Esophagus muscularis mucosa (tissue), 4 donors: Measurements from ENCODE around the gene ACOXL. TPM values are rescaled to one million over a fixed set of nuclear protein-coding genes. Genes with fewer than 3 reads are reported as not detected.

Experiments used
- DNase-seq: peaks from one replicate; pipeline ENCODE4 v3.0.0-alpha.2; 2017; ENCODE audit errors: extremely low spot score
- H3K27ac ChIP-seq, 4 donors: fragments of 200-600 bp; sonication (generic); replicated peaks in 1 of 4; 1 replicate in 3 of 4; 2 replicates in 1 of 4; pipeline ENCODE4 v1.5.1; 2016 to 2019; ENCODE audit warnings: mild to moderate bottlenecking in 1 of 4
- H3K27me3 ChIP-seq, 4 donors: fragments of 200-600 bp; sonication (generic); one replicate each; pipeline versions ENCODE4 v1.5.1 to v1.6.0; 2016 to 2019
- H3K36me3 ChIP-seq, 4 donors: fragments of 200-600 bp; sonication (generic); one replicate each; pipeline ENCODE4 v1.5.1; 2016 to 2019
- H3K4me1 ChIP-seq, 4 donors: fragments of 200-600 bp; sonication (generic); one replicate each; pipeline ENCODE4 v1.5.1; 2016 to 2019
- H3K4me3 ChIP-seq, 4 donors: fragments of 200-600 bp; sonication (generic); 1 replicate in 2 of 4; 2 replicates in 2 of 4; pipeline ENCODE4 v1.5.1; 2016 to 2019; ENCODE audit warnings: mild to moderate bottlenecking in 4 of 4, moderate library complexity in 1 of 4
- H3K9me3 ChIP-seq, 4 donors: fragments of 200-600 bp; sonication (generic); 1 replicate in 3 of 4; 2 replicates in 1 of 4; pipeline ENCODE4 v1.5.1; 2016 to 2019
- CTCF ChIP-seq, 3 experiments: fragments of 200-600 bp in 2 of 3; fragments of 450-650 bp in 1 of 3; sonication (generic) in 2 of 3; IDR thresholded peaks; one replicate each; pipeline ENCODE4 v1.5.1; 2017 to 2019; ENCODE audit warnings: antibody characterized with exemption in 3 of 3, mild to moderate bottlenecking in 2 of 3, moderate library complexity in 1 of 3
- EP300 ChIP-seq: sonication (generic); formaldehyde crosslinking; IDR thresholded peaks from one replicate; pipeline ENCODE4 v1.6.1; 2017; ENCODE audit warnings: antibody characterized with exemption
- POLR2A ChIP-seq: fragments of 450-650 bp; IDR thresholded peaks from one replicate; pipeline ENCODE4 v1.6.1; 2017; ENCODE audit warnings: antibody characterized with exemption, moderate library complexity, mild to moderate bottlenecking, low read depth
- POLR2AphosphoS5 ChIP-seq, 2 donors: sonication (generic); formaldehyde crosslinking; IDR thresholded peaks; one replicate each; pipeline ENCODE4 v1.6.1; 2017; ENCODE audit warnings: antibody characterized with exemption in 2 of 2
- WGBS: methylation state at CpG from one replicate; pipeline ENCODE4 v1.1.5; 2018; 5-methylcytosine and 5-hydroxymethylcytosine counted together
- intact Hi-C: fragments of 100-400 bp; cut with DNase I; formaldehyde crosslinking; loops from one replicate; pipeline ENCODE4 v1.15.1; 2023
- total RNA-seq, 4 donors: library from RNA; depleted of rRNA; stranded (reverse); fragments of >200 nt; gene quantifications; one replicate each; pipeline versions ENCODE4 v1.1.0 to v1.2.1, GENCODE V29; 2016

The ACOXL gene
- total RNA-seq, 4 donors from 2014 or later: not detected

- WGBS: 75% methylated on average over 5 of the region's 5 CpGs
- TF ChIP-seq POLR2A (no peak), EP300 (no peak), POLR2AphosphoS5 (IDR thresholded peaks at IDR 0.05) (no peak), CTCF (IDR thresholded peaks at IDR 0.05) (no peak)
- peaks cover 0 to 8% (median 0%) of the 10 kb centered on the region in 4 donors for H3K27me3 ChIP-seq
- H3K4me3 ChIP-seq: no peak overlapping the region
- peak; percentile 80 for DNase-seq
- H3K4me1 ChIP-seq: no peaks in the 10 kb centered on the region
- H3K27ac ChIP-seq: no peak overlapping the region
- H3K9me3 ChIP-seq: no peaks in the 10 kb centered on the region
- intact Hi-C loops: no loop called here
- no peaks in the 10 kb centered on the region for H3K36me3 ChIP-seq
These were observed 307.4 kb downstream of the ACOXL start for GRCh38 chr2:111039628-111040383.

- intact Hi-C loops: no loop called here
- no peak overlapping the region for H3K4me3 ChIP-seq
- H3K27me3 ChIP-seq: peaks cover 0 to under 1% (median 0%) of the 10 kb centered on the region in 4 donors
- no peak overlapping the region for H3K27ac ChIP-seq
- DNase-seq: peak; percentile 74
- H3K4me1 ChIP-seq: no peaks in the 10 kb centered on the region
- H3K9me3 ChIP-seq: no peaks in the 10 kb centered on the region
- TF ChIP-seq POLR2A (no peak), POLR2AphosphoS5 (IDR thresholded peaks at IDR 0.05) (no peak), CTCF (IDR thresholded peaks at IDR 0.05) (no peak), EP300 (no peak)
- no peaks in the 10 kb centered on the region for H3K36me3 ChIP-seq
- WGBS: 95% methylated on average over 9 of the region's 12 CpGs
These were observed 309.2 kb downstream of the ACOXL start for GRCh38 chr2:111041398-111042202.

- H3K4me3 ChIP-seq: no peak overlapping the region
- H3K27ac ChIP-seq: no peak overlapping the region
- peak; percentile 89 for DNase-seq
- no peaks in the 10 kb centered on the region for H3K4me1 ChIP-seq
- intact Hi-C loops: no loop called here
- no peak for TF ChIP-seq POLR2A
- TF ChIP-seq POLR2AphosphoS5 (IDR thresholded peaks at IDR 0.05): no peak
- no peak for TF ChIP-seq EP300
- TF ChIP-seq CTCF (IDR thresholded peaks at IDR 0.05): no peak
- 90% methylated on average over 5 of the region's 6 CpGs for WGBS
- H3K36me3 ChIP-seq: no peaks in the 10 kb centered on the region
- H3K27me3 ChIP-seq: no peaks in the 10 kb centered on the region
- H3K9me3 ChIP-seq: no peaks in the 10 kb centered on the region
These were observed 309.9 kb downstream of the ACOXL start for GRCh38 chr2:111042261-111042660.

- peak; percentile 57 for DNase-seq
- WGBS: 85% methylated on average over 17 of the region's 20 CpGs
- no peak overlapping the region for H3K27ac ChIP-seq
- H3K9me3 ChIP-seq: no peaks in the 10 kb centered on the region
- H3K4me3 ChIP-seq: no peak overlapping the region
- no peaks in the 10 kb centered on the region for H3K27me3 ChIP-seq
- intact Hi-C loops: no loop called here
- TF ChIP-seq EP300: no peak
- TF ChIP-seq CTCF (IDR thresholded peaks at IDR 0.05): no peak
- TF ChIP-seq POLR2AphosphoS5 (IDR thresholded peaks at IDR 0.05): no peak
- TF ChIP-seq POLR2A: no peak
- no peaks in the 10 kb centered on the region for H3K4me1 ChIP-seq
- no peaks in the 10 kb centered on the region for H3K36me3 ChIP-seq
These were observed 310.7 kb downstream of the ACOXL start for GRCh38 chr2:111042772-111043771.
